Measurements from ENCODE around the gene TRIM65. TPM values are rescaled to one million over a fixed set of nuclear protein-coding genes. Genes with fewer than 3 reads are reported as not detected.

The TRIM65 gene
- total and polyA plus RNA-seq, 2 of the 13 experiments (the other 11 are each of a cell fraction or from before 2014, with no cell fraction given): 10.3 to 22.4 TPM

GRCh38 chr17:75904749-75905521, 8.2 kb upstream of the TRIM65 start, which contains the start of gene MRPL38:
Gene MRPL38 (minus strand): TSS chr17:75904884. CDS start chr17:75904875, 9 bp downstream.
- CTCF ChIA-PET (ENCODE audit: low intra/inter-chr PET ratio, low total read pairs): interaction anchor here (1.1 to 2.8 kb wide), 5 partner anchors 21 to 99 kb away, joined by 3 to 55 read pairs (median 4); partner anchors contain the start of gene FBF1
- 2% methylated on average over 24 of the region's 69 CpGs for WGBS (ENCODE audit: low lambda C conversion rate)
- Histone ChIP-seq H3K9ac (ENCODE audit: insufficient read depth, low read depth, low read length) (peak within 1 kb of the TSS; percentile 89), H3K27ac (ENCODE audit: extremely low read length, insufficient read depth, low read length) (peak within 1 kb of the TSS; percentile 76), H2AFZ (ENCODE audit: low read length) (peak within 1 kb of the TSS; percentile 89), H3K36me3 (replicated peaks in 1 of 2; ENCODE audit: control insufficient read depth in 1 of 2, insufficient read depth in 2 of 2, low read length in 2 of 2) (peaks cover 15 to 31% of the 10 kb centered on the region in 2 experiments), H3K4me1 (ENCODE audit: insufficient read depth, low read length) (peaks cover 38% of the 10 kb centered on the region), H3K4me3 (replicated peaks in 1 of 3; ENCODE audit: insufficient read depth in 1 of 3, low read depth in 2 of 3, low read length in 3 of 3) (peak within 1 kb of the TSS; percentile 95 to 100 (median 97)), H3K4me2 (ENCODE audit: low read depth, low read length) (peak within 1 kb of the TSS; percentile 96), H3K9me3 (ENCODE audit: low read length) (no peaks in the 10 kb centered on the region), H4K20me1 (ENCODE audit: insufficient read depth, low read length) (no peaks in the 10 kb centered on the region), H3K79me2 (ENCODE audit: insufficient read depth, low read length) (peaks cover 19% of the 10 kb centered on the region), H3K27me3 (ENCODE audit: control insufficient read depth in 1 of 2, insufficient read depth in 2 of 2, low read length in 2 of 2) (no peaks in the 10 kb centered on the region; a peak in 1 of 5 replicates)
- peak; percentile 97 for ATAC-seq
- in situ Hi-C loops (cut with HindIII; ENCODE audit: extremely low pct_ligation_motif_present, low pct_unique_long_range_greater_than_20kb): loop anchor here (5.0 kb wide), 1 partner anchor 102 kb away; no protein-coding TSS in a partner anchor
- POLR2A ChIA-PET: interaction anchor here (0.6 to 7.7 kb wide), 33 partner anchors 8 to 201 kb away, joined by 3 to 95 read pairs (median 6); partner anchors contain the start of genes ACOX1, CDK3, FBF1 and SRP68
- FAIRE-seq: peak; percentile 70
- intact Hi-C loops (cut with micrococcal nuclease; ENCODE audit: unreplicated experiment): loop anchor here (1.0 to 2.0 kb wide), 2 partner anchors 22 to 74 kb away; partner anchors contain the start of genes ACOX1 and TEN1
- peak; percentile 95 for DNase-seq (ENCODE audit: low spot score)
- no TSS peak for BruUV-seq (replicated peaks)
- TF ChIP-seq ZNF639 (CRISPR knock-in tag; conservative IDR thresholded peaks at IDR 0.05): peak; percentile 98
- TF ChIP-seq ZFP62 (CRISPR knock-in tag; IDR thresholded peaks at IDR 0.05): no peak
- peak; percentile 50; the same call in 1 of the 2 replicates for TF ChIP-seq SSRP1 (CRISPR knock-in tag; IDR thresholded peaks at IDR 0.05)
- TF ChIP-seq SOX13 (IDR thresholded peaks at IDR 0.05): peak; percentile 2; the same call in 1 of the 2 replicates
- TF ChIP-seq SOX13 (CRISPR knock-in tag; conservative IDR thresholded peaks at IDR 0.05 in 1 of 2, IDR thresholded peaks at IDR 0.05 in 1 of 2): peak in 1 of 2 experiments; percentile 75; a peak in 2 of 4 replicates
- peak; percentile 97 for TF ChIP-seq KDM4B (CRISPR knock-in tag; IDR thresholded peaks at IDR 0.05)
- peak; percentile 98 for TF ChIP-seq SALL1 (CRISPR knock-in tag; IDR thresholded peaks at IDR 0.05)
- TF ChIP-seq ZNF251 (CRISPR knock-in tag; IDR thresholded peaks at IDR 0.05): no peak
- peak; percentile 46; the same call in 1 of the 2 replicates for TF ChIP-seq NFKBIZ (CRISPR knock-in tag; IDR thresholded peaks at IDR 0.05)
- no peak for TF ChIP-seq ZNF446 (CRISPR knock-in tag; IDR thresholded peaks at IDR 0.05)
- TF ChIP-seq GZF1 (CRISPR knock-in tag; IDR thresholded peaks at IDR 0.05): peak; percentile 82
- TF ChIP-seq ZFYVE20 (CRISPR knock-in tag; IDR thresholded peaks at IDR 0.05; ENCODE audit: borderline replicate concordance, low read depth): no peak
- peak; percentile 92; the same call in 1 of the 2 replicates for TF ChIP-seq ZNF761 (CRISPR knock-in tag; conservative IDR thresholded peaks at IDR 0.05)
- TF ChIP-seq AKAP8 (CRISPR knock-in tag; IDR thresholded peaks at IDR 0.05): peak; percentile 81
- peak; percentile 94 for TF ChIP-seq ZNF776 (CRISPR knock-in tag; IDR thresholded peaks at IDR 0.05)
- TF ChIP-seq ZNF329 (CRISPR knock-in tag; IDR thresholded peaks at IDR 0.05; ENCODE audit: low read depth): peak; percentile 87
- TF ChIP-seq ZBTB21 (CRISPR knock-in tag; IDR thresholded peaks at IDR 0.05): no peak
- TF ChIP-seq ZNF7 (CRISPR knock-in tag; IDR thresholded peaks at IDR 0.05): peak; percentile 8; the same call in 1 of the 2 replicates
- TF ChIP-seq CENPX (CRISPR knock-in tag; IDR thresholded peaks at IDR 0.05): no peak
- TF ChIP-seq HNRNPL (IDR thresholded peaks at IDR 0.05; ENCODE audit: low read depth, low read length): peak; percentile 62; the same call in 1 of the 2 replicates
- peak in 1 of 2 experiments; percentile 48; a peak in 2 of 4 replicates for TF ChIP-seq NR2F1 (CRISPR knock-in tag; IDR thresholded peaks at IDR 0.05)
- TF ChIP-seq ZNF549 (CRISPR knock-in tag; IDR thresholded peaks at IDR 0.05): no peak
- TF ChIP-seq FOXP1 (IDR thresholded peaks at IDR 0.05): no peak
- peak; percentile 43 for TF ChIP-seq FOXP1 (CRISPR knock-in tag; IDR thresholded peaks at IDR 0.05)

All from HepG2 (cell line).